ENCODE data around the gene TAP1.
A peak's percentile ranks its signal among the peaks of the same experiment; 100 is the strongest.

TAP1 gene

GRCh38 chr6:32842690-32843089 lies 10.8 kb downstream of the TAP1 start:
- POLR2A ChIA-PET (ENCODE audit: low non-redundant PET), result no interaction called here
- TF ChIP-seq CTCF (conservative IDR thresholded peaks at IDR 0.05; ENCODE audit: low read depth), result no peak
- no peak for DNase-seq (ENCODE audit: low spot score)
- CTCF ChIA-PET, result interaction anchor here (1.7 kb wide), 1 partner anchor 25 kb away, joined by 6 read pairs; no protein-coding TSS in a partner anchor
- H3K27ac ChIP-seq, result peak overlapping the region; percentile 23; the same call in 1 of the 2 replicates

GRCh38 chr6:32842021-32842650 lies 11.4 kb downstream of the TAP1 start:
- ChIA-PET CTCF (interaction anchor here (1.7 kb wide), 1 partner anchor 26 kb away, joined by 6 read pairs; no protein-coding TSS in a partner anchor), POLR2A (ENCODE audit: low non-redundant PET) (no interaction called here)
- TF ChIP-seq CTCF (conservative IDR thresholded peaks at IDR 0.05; ENCODE audit: low read depth), result no peak
- DNase-seq (ENCODE audit: low spot score), result no peak
- no peak overlapping the region for H3K27ac ChIP-seq

GRCh38 chr6:32840604-32841246 lies 12.8 kb downstream of the TAP1 start:
- no peak for TF ChIP-seq CTCF (conservative IDR thresholded peaks at IDR 0.05; ENCODE audit: low read depth)
- ChIA-PET POLR2A (ENCODE audit: low non-redundant PET) (no interaction called here), CTCF (interaction anchor here (0.7 kb wide), 1 partner anchor 391 kb away, joined by 3 read pairs; no protein-coding TSS in a partner anchor)
- no peak overlapping the region for H3K27ac ChIP-seq
- DNase-seq (ENCODE audit: low spot score), result no peak

GRCh38 chr6:32839356-32839755 lies 14.1 kb downstream of the TAP1 start:
- ChIA-PET CTCF (interaction anchor here (0.6 to 3.1 kb wide), 13 partner anchors 15 to 1572 kb away, joined by 3 to 55 read pairs (median 4); partner anchors contain the start of genes PSMB9 and TAP1), POLR2A (ENCODE audit: low non-redundant PET) (interaction anchor here (1.7 kb wide), 1 partner anchor 14 kb away, joined by 10 read pairs; the partner anchor contains the start of genes PSMB9 and TAP1)
- no peak for DNase-seq (ENCODE audit: low spot score)
- TF ChIP-seq CTCF (conservative IDR thresholded peaks at IDR 0.05; ENCODE audit: low read depth), result no peak
- H3K27ac ChIP-seq, result peak overlapping the region; percentile 85

- ChIA-PET POLR2A (ENCODE audit: low non-redundant PET) (interaction anchor here (0.5 to 1.7 kb wide), 4 partner anchors 15 to 746 kb away, joined by 4 to 10 read pairs (median 8); partner anchors contain the start of genes PSMB9 and TAP1), CTCF (interaction anchor here (0.6 to 3.1 kb wide), 18 partner anchors 12 to 396 kb away, joined by 3 to 55 read pairs (median 4); partner anchors contain the start of genes PSMB9 and TAP1)
- peak within 1 kb of the TSS; percentile 85 for H3K27ac ChIP-seq
- peak; percentile 95 for DNase-seq (ENCODE audit: low spot score)
- peak; percentile 94 for TF ChIP-seq CTCF (conservative IDR thresholded peaks at IDR 0.05; ENCODE audit: low read depth)
Observed at GRCh38 chr6:32838114-32838958, 15.2 kb downstream of the TAP1 start, which contains the start of gene TAP2. TAP2 (minus strand) TSS chr6:32838739; CDS start chr6:32838233, 506 bp downstream.
